Spleen (tissue), 7 donors: Measurements from ENCODE around the gene PELI2.

Experiments
- CTCF ChIP-seq, 11 experiments: fragments of 200-600 bp in 7 of 11; fragments of 450-650 bp in 4 of 11; sonication (generic) in 4 of 11; IDR thresholded peaks in 8 of 11; conservative IDR thresholded peaks in 3 of 11; 1 replicate in 7 of 11; 2 replicates in 4 of 11; pipeline versions ENCODE4 v1.4.0 to v1.8.0; 2016 to 2021; ENCODE audit warnings: antibody characterized with exemption in 11 of 11, inconsistent platforms in 4 of 11, mild to moderate bottlenecking in 1 of 11
- POLR2AphosphoS5 ChIP-seq, 3 donors: sonication (generic); formaldehyde crosslinking; IDR thresholded peaks; one replicate each; pipeline ENCODE4 v1.5.1; 2017; ENCODE audit warnings: antibody characterized with exemption in 3 of 3
- donor health status: DM: no; HTN: no; CAD: no; lungs with moderate emphysema.
- donor health status: DM: no; HTN: no; CAD: no.
- donor health status: DM: no; HTN: no; CAD: no.

GRCh38 chr14:56150645-56151345, 32.6 kb downstream of the PELI2 start:
- no peak for TF ChIP-seq POLR2AphosphoS5 (IDR thresholded peaks at IDR 0.05)
- TF ChIP-seq CTCF (IDR thresholded peaks at IDR 0.05 in 8 of 11, conservative IDR thresholded peaks at IDR 0.05 in 3 of 11): no peak
